Fibroblast of the conjunctiva (primary cell): ENCODE results near the gene LMO1.

Source experiments
- DNase-seq: peaks from one replicate; pipeline ENCODE4 v3.0.0-alpha.2; 2010; ENCODE audit warnings: low read depth

The LMO1 gene

DNA sequence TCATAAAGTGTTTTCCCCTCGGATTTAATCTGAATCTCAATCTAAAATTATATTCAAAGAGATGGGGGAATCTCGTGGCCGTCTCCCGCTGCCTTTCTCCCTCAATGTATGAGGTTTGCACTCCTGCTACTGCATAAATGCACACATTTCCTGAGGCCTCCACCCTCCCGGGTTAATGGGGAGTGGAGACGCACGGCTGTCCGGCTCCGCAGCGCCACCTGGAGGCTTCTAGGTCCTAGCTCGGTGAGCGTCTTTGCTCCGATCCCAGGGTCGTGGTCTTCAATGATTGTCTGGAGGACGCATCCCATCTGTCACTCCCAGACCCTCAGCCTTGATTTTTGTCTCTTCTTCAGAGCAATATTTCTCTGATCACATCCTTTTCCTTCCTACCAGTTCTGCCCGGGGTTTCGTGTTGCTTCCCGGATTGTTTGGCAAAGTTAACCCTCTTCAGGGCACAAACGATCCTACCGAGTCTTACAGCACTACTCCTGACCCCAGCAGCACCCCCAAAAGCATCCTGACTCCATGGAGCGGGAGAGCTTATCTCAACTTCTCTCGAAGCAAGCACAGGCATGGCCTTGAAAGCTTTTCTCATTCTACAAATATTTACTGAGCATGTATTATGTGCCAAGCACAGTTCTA, at the start of gene LMO1:
TSS of gene LMO1 (minus strand) at position 110 of the 642 bp plus-strand sequence. CDS start 516 bp downstream, outside the sequence.
- peak; percentile 47 for DNase-seq

GRCh38 chr11:8312986-8313385, 49.3 kb upstream of the LMO1 start:
- no peak for DNase-seq

DNA sequence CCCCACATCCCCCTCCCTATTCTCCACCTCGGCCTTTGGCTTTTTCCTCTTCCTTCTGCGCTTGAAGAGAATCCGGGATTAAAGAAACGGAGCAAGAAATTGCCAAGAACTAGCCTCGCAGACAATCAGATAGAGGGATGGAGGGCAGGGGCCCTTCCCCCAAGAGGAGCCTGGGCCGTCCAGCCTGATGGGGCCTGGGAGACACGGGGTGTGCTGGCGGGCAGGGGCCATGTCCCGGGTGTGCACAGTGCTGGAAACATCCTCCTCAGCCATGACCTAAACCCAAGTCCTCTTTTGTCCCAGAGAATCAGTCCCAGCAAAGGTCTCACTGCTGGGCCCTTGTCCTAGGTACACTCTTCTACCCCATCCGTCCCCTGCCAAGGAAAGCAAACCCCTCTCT, 47.7 kb upstream of the LMO1 start:
- DNase-seq, result no peak

DNA sequence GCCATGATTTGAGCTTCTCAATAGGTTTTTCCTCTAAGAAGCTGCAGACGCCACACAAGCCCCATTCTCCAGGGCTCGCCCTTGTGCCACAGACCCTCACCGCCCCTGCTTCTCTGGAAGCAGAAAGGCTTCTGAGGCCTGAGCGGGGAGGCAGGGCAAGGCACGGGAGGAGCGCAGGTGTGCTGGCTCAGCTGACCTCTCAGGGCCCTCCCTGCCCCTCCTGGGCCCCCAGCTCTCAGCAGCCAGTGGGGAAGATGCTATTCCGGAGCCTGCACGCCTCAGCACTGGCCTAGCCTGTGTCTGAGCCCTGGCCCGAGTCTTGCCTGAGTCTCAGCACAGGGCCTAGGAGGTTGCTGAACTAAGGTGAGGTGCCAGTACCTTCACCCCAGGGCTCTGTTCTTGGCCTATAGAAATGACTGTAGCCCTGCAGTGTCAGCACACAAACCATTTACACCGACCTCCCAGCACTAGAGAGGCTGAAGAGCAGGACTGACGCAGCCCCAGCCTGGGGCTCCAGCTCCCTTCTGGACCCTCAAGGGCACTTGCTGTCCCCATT, 47.1 kb upstream of the LMO1 start:
- no peak for DNase-seq

DNA sequence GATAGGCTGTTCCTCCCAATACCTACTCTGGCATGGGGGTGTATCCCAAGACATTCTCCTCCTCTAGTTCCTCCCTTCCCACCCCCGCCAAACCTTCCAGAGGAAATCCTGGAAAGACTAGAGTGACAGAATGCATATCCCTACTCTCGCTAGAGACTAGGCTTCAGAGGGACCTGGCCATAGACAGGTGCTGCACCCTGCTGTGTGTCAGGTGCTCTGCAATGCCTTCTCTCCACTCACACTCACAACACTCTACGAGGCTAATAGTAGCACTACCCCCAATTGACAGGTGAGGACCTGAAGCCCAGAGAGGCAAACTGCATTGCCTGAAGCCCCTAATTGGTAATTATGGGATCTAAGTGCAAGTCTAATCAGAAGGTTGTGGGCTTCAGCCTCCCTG, 46.2 kb upstream of the LMO1 start:
- DNase-seq, result no peak

- DNase-seq, result no peak
Measured at GRCh38 chr11:8309311-8309710, 45.6 kb upstream of the LMO1 start.

- DNase-seq, result no peak
Measured at GRCh38 chr11:8307601-8308000, 43.9 kb upstream of the LMO1 start.

DNA sequence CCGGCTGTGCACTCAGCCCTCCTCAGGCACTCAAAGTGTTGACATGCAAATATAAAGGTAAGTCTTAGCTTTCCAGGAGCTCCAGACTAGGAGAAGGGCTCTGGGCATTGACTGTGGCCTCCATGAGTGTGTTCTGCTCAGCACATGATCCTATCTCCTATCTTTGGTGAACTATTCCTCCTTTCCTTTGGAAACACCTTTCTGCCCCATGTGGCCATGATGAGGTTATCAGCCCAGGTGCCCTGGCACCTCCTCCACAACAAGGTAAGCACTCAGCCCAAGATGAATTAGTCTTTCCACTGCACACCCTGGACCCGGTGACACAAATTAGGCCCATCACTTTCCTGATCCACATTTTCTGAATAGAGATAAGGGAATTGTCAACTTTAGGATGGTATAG, 37.9 kb upstream of the LMO1 start:
- no peak for DNase-seq

DNA sequence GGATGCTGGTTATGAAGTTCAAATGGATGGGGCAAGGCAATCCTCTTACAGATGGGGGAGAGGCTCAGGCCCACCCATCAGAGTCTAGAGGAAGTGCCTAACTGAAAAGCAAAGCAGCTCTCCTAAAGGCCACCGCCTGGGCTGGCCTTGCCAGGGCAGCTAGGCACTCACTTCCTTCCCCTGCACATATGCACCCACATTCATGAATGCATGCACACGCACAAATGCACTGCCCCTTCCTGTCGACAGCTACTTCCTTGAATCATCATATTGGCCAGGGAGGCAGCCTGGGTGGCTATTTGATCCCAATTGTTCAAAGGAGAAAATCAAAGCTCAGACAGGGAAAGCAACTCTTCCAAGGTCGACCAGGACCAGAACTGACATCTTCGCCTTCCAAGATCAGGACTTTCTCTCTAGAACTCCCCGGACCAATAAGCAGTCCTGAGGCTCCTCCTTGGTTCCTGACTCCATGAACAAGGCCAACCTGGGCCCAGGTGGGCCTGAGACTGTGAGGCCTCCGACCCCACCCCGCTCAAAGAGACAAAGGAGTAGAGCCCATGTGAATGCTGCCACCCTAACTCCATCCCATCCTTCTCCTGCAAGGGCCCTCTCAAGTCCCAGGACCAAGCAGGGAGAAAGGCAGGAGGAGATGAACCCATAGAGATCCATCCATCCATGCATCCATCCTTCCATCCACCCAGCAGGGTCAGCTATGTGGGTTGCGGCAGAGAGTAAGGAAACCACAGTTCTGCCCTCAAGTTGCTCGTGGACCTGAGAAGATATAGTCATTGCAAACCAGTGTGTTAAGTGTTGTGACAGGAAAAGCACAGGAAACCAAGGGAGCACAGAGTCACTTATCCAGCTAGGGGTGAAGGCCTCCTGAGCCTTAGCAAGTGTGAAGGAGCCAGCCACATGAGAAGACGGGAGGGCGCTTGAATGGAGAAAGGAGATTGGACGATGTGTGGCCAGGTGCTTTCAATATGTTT, 35.4 kb upstream of the LMO1 start:
- no peak for DNase-seq

DNA sequence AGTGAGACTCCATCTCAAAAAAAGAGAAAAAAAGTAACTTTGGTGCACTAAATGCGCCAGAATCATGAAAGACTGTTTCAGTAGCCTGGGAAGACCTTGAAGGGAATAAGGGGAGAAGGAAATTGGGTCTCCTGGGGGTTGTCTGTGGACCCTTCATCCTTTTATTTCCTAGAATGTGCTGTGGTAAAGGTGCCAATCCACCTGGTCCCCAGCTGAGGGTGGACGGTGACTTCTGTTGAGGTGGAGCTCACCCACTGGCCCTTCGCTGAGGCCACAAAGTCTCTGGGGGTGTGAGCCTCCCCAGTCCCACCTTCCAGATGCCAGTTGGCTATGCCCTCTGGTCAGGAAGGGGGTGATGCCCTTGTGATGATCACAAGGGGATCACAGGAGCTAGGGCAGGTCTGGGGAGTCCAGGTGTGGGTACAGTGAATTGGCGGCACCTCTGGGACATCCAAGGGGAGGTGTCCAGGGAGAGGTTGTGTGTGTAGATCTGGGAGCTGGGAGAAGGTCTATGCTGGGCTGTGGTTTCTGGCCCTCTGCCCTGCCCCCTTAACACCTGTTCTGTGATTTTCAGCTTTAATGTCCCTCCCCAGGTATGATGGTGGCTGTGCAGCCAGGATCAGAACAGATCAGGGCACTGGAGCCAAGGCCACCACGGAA, 34.2 kb upstream of the LMO1 start:
- no peak for DNase-seq

- DNase-seq, result no peak
Measured at GRCh38 chr11:8296872-8297271, 33.2 kb upstream of the LMO1 start.

DNA sequence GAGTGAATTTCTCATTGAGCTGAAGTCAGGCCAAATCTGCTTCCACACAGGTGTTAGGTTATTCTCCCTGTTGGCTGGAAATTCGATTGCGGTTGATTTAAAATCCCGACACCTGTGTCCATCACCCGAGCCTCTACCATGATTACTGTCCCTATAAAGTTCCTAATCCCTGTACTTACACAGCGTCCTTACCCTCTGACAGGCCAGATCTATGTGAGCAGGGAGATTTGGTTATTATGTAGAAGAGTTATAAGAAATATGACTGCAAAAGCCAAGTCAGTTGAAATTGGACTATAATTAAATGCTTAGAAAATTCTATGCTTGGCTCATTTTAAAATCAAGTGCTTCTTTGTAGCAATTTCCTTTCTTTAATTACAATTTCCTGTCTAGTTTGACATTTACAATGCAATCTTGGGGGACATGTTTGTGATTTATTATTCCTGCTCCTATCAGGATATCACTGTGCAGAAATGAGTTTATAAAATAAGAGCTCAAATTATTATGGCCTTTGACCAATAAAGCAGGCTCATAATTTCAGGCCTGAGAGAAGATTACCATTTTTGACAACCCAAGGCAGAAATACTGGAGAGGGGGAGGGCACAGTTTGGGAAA, 32.5 kb upstream of the LMO1 start:
- no peak for DNase-seq

- no peak for DNase-seq
Measured at GRCh38 chr11:8294251-8294935, 30.7 kb upstream of the LMO1 start.

GRCh38 chr11:8293171-8293570, 29.5 kb upstream of the LMO1 start:
- no peak for DNase-seq

DNA sequence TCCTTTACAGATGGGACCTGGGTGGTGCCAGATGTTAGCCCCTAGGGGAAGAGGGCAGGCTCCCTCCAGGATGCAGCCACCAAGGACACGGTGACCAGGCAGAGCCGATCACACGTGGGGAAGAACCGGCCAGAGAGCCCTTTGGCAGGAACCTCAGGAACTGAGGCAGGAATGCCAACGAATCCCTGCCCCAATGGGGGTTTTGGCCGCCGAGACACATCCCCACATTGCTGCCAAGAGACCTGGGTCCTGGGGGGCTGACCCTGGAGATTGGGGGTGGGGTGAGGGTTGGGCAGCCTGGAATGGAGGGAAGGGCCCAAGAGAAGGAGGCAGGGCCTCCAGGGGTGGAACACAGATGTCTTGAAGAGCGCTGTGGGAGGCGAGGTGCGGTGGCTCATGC, 28.7 kb upstream of the LMO1 start:
- no peak for DNase-seq

DNA sequence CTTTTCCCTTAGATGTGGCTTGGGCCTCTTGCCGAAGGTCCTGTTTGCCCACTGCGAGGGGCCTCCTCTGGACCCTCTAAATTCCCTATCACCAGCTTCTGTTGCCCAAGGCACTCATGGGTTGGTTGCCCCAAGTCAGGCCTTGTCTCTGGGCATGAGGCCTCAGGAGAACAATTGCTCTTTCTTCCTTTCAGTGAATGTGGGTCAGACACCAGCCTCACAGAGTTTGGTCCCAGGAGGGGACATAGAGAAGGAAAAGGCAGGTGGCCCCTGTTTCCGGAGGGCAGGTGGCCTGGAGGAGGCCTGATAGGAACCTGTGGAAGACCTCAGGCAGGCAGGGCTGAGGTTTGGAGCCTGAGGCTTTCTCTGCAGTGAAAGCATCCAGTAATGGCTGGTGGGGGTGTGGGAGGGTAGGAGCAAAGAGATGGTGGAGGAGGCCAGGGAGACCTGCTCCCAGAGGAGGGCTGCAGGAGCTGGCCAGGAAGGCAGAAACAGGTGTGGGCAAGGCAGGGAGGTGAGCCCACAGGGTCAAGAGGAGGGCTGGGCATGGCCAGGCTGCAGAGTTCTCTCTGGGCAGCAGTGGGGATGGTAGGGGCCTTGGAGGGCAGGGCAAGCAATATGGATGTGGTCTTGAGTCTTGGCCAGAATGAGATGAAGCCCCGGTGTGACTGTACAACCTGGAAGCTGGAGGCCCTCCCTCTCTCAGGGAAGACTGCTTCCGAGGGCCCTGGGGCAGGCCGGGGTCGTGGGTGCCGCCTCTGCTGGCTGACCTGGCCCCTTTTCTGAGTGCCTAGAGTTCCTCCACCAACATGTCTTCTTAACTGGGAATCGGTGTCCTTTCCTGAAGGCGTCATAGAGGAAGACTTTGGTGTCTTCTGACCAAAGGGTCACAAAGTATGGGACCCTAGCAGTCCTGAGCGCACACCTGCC, 28.0 kb upstream of the LMO1 start:
- no peak for DNase-seq

DNA sequence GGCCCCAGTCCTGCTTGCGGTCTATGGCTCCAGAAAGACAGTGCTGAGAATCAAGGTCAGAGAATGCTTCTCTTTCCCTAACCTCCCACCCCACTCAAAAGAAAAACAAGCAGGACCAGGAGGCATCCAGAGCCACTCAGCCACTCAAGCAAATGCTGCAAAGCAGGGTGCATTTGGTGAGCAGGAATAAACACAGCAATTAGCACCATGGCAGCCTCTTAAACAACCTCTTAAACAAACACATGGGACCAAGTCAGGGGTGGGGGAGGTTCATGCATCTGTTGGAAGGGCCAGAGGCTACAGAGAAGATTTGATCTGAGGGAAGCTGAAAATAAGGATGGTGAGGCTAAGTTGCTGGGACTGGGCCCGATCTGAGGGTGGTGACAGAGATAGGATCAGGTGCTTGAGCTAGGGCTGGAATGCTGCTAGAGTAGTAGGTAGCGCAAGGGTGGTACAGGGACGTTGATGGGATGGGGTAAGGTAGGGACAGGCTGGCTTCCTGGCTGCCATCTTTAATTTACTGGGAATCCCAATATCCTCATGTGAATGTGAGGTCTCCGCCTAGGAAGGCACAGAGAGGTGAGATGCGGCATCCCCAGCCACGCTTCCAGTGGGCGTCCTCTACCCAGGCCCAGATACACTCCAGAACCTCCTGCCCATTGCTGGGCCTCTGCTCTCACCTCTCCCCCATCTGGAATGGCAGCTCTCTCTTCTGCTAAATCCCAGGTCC, 26.6 kb upstream of the LMO1 start:
- DNase-seq, result no peak

DNA sequence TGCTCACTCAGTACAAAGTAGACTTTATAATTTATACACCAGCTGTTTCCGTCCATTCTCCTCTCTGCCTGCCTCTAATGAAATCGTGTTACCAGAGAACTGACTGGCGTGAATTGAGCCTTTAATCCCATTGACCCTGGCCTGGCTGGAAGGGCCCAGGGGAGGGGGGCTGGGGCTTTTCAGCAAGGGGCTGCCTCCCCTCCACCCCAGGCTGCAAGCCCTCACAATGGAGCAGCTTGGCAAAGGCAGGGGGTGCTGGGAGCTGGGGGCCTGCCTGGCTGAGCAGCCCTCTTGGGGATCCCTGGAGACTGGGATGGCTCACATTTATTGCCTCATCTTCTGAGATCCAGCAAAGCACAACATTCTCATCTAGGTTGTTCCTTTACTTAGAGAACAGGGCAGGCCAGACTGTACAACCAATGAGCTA, 25.8 kb upstream of the LMO1 start:
- DNase-seq, result no peak

DNA sequence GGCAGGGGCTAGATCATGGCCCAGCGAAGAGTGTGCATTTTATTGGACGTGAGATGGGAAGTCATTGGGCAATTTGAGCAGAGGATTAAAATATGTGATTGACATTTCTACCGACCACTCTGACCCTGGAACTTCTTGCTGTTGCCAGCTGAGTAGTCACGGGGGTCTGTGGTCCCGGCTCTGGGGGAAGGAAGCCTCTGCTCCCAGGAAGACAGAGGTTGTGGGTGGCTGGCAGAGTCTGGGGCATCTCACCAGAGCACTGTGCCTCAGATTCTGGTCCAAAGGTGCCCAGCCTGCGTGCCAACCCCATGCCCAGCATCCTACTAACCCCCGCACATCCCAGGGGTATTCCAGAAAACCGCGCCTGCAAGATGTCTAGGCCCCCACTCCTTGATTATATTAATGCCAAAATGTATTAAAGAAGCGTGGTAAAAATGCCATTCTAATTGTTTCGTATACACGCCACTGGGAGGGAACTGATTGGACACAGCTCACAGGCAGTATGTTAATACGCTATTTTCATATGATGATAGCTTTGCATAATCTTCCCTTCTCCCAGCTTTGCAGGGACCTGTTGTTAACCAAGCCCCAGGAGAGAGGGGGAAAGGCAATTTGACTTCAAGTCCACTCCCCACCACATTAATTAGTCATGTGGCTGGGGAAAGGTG, 25.3 kb upstream of the LMO1 start:
- DNase-seq, result no peak
